Stimulated activated CD4-positive, alpha-beta T cell treated with anti-CD3 and anti-CD28 coated beads, Interleukin-15, amount 100 ng/mL, for 24 hours (primary cell): ENCODE data around the gene KRT72.

ENCODE experiments used
- DNase-seq: peaks from one replicate; pipeline ENCODE4 v3.0.0-alpha.2; 2020

The KRT72 gene

GRCh38 chr12:52539083-52539820, 62.0 kb downstream of the KRT72 start:
- no peak for DNase-seq

GRCh38 chr12:52537101-52537500, 64.2 kb downstream of the KRT72 start:
- no peak for DNase-seq
